OCI-LY1 (cell line): Measurements from ENCODE around the gene VPS26B.

Experiments
- H2AFZ ChIP-seq: fragments of 200-600 bp; sonication (generic), shearing (Covaris generic); 2 replicates; pipeline ENCODE4 v1.6.0; 2014; ENCODE audit warnings: antibody characterized with exemption, mild to moderate bottlenecking, low read length
- H3F3A ChIP-seq: fragments of 200-600 bp; sonication (generic), shearing (Covaris generic); 2 replicates; pipeline ENCODE4 v1.6.0; 2014; ENCODE audit warnings: mild to moderate bottlenecking, antibody characterized with exemption, low read length, moderate library complexity; ENCODE audit not compliant: insufficient read depth
- H3K27ac ChIP-seq: fragments of 200-600 bp; sonication (generic); 2 replicates; pipeline ENCODE4 v1.5.1; 2014; ENCODE audit warnings: low read length, mixed run types, mild to moderate bottlenecking, low read depth; ENCODE audit not compliant: poor library complexity, severe bottlenecking
- H3K27me3 ChIP-seq: fragments of 200-600 bp; sonication (generic); 2 replicates; pipeline ENCODE4 v1.6.0; 2014; ENCODE audit warnings: antibody characterized with exemption, mild to moderate bottlenecking, low read length, moderate library complexity; ENCODE audit not compliant: insufficient read depth
- H3K36me3 ChIP-seq: fragments of 200-600 bp; sonication (generic); 2 replicates; pipeline ENCODE4 v1.6.1; 2014; ENCODE audit warnings: mild to moderate bottlenecking, antibody characterized with exemption, low read length, moderate library complexity, mixed read lengths; ENCODE audit not compliant: insufficient read depth
- H3K4me1 ChIP-seq: fragments of 200-600 bp; sonication (generic); 2 replicates; pipeline ENCODE4 v1.5.1; 2014; ENCODE audit warnings: mild to moderate bottlenecking, low read length, moderate library complexity; ENCODE audit not compliant: insufficient read depth, severe bottlenecking
- H3K4me2 ChIP-seq: fragments of 200-600 bp; sonication (generic), shearing (Covaris generic); 2 replicates; pipeline ENCODE4 v1.6.1; 2014; ENCODE audit warnings: low read length
- H3K4me3 ChIP-seq: fragments of 200-600 bp; sonication (generic); 2 replicates; pipeline ENCODE4 v1.5.1; 2014; ENCODE audit warnings: low read length, low read depth, mild to moderate bottlenecking, mixed read lengths; ENCODE audit not compliant: poor library complexity, severe bottlenecking
- H3K79me2 ChIP-seq: fragments of 200-600 bp; shearing (Covaris generic); 2 replicates; pipeline ENCODE4 v1.6.1; 2016; ENCODE audit warnings: mixed run types, low read length, mixed read lengths; ENCODE audit not compliant: insufficient read depth
- H3K9ac ChIP-seq: fragments of 200-600 bp; sonication (generic), shearing (Covaris generic); 2 replicates; pipeline ENCODE4 v1.6.1; 2014; ENCODE audit warnings: mild to moderate bottlenecking, low read length, mixed read lengths
- H3K9me2 ChIP-seq: fragments of 200-600 bp; sonication (generic), shearing (Covaris generic); 2 replicates; pipeline ENCODE4 v1.6.1; 2014; ENCODE audit warnings: low read depth, mild to moderate bottlenecking, low read length, mixed read lengths
- H3K9me3 ChIP-seq: fragments of 200-600 bp; shearing (Covaris generic); 2 replicates; pipeline ENCODE4 v1.6.1; 2014; ENCODE audit warnings: low read length, mixed read lengths
- H4K20me1 ChIP-seq: fragments of 200-600 bp; sonication (generic), shearing (Covaris generic); 2 replicates; pipeline ENCODE4 v1.6.0; 2016; ENCODE audit warnings: mild to moderate bottlenecking, low read length; ENCODE audit not compliant: insufficient read depth
- EZH2 ChIP-seq: fragments of 200-600 bp; sonication (generic), shearing (Covaris generic); IDR thresholded peaks from 2 replicates; pipeline ENCODE4 v1.8.0; 2017; ENCODE audit warnings: borderline replicate concordance, mixed run types, mild to moderate bottlenecking, antibody characterized with exemption, low read length, moderate library complexity, mixed read lengths
- TF ChIP-seq, protein P1 (sequence below): fragments of 200-600 bp; sonication (generic), shearing (Covaris generic); IDR thresholded peaks from 2 replicates; pipeline ENCODE4 v1.5.1; 2017; ENCODE audit warnings: mild to moderate bottlenecking, antibody characterized with exemption, low read length, moderate library complexity, mixed read lengths

Gene VPS26B

DNA sequence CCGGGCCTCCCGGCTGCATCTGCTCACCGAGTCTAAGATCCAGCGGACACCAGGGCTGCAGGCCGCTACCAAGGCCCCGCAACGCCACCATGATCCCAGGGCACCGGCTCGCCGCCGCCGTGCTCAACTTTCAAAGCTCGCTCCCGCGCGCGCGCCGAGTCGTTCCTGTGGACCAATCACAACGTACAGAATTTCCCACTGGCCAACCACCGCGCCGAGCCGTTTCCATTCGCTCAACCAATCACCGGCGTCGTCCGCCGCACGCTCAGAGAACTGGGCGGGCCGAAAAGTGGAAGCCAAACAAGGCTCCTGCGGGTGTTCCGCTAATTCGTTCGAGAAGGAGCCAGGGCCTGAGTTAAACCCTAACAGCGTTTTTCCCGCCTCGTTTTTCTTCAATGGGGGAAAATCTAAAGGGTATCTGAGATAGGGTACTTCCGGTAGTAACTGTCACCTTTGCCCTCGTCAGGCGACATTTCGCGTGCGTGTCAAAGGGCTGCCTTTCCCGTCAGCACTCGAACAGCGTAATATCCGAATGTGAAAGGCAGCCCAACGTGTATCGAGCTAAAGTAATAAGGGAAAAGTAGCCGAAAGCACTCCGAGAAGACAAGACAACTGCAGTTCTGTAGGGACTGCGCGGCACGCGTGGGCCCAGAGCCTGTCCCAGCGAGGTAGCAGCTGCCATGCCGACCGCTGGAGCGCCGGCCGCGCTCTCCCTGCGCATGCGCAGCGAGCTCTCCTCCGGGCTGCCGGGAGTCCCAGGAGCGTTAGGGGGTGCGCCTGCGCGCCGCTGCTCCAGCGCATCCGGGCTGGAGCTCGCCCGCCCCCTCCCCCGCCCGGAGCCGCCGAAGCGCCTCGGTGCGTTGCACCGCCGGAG is at the start of gene VPS26B, which contains the start of gene NCAPD3:
TSS of gene VPS26B (plus strand) at position 836 of the 874 bp plus-strand sequence. CDS start 452 bp downstream, outside the sequence.
TSS of gene NCAPD3 (minus strand) at position 132 of the 874 bp plus-strand sequence. CDS start at position 91, 41 bp downstream.
- H3K27ac ChIP-seq, result peak within 1 kb of the TSS; percentile 77
- H3K9me3 ChIP-seq, result no peaks in the 10 kb centered on the region
- H3K4me3 ChIP-seq, result peak within 1 kb of the TSS; percentile 90
- peaks cover 11% of the 10 kb centered on the region; the same call in 1 of the 2 replicates for H3K27me3 ChIP-seq
- H2AFZ ChIP-seq, result no peak within 1 kb of the TSS
- TF ChIP-seq, protein P1, sequence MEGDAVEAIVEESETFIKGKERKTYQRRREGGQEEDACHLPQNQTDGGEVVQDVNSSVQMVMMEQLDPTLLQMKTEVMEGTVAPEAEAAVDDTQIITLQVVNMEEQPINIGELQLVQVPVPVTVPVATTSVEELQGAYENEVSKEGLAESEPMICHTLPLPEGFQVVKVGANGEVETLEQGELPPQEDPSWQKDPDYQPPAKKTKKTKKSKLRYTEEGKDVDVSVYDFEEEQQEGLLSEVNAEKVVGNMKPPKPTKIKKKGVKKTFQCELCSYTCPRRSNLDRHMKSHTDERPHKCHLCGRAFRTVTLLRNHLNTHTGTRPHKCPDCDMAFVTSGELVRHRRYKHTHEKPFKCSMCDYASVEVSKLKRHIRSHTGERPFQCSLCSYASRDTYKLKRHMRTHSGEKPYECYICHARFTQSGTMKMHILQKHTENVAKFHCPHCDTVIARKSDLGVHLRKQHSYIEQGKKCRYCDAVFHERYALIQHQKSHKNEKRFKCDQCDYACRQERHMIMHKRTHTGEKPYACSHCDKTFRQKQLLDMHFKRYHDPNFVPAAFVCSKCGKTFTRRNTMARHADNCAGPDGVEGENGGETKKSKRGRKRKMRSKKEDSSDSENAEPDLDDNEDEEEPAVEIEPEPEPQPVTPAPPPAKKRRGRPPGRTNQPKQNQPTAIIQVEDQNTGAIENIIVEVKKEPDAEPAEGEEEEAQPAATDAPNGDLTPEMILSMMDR, result no peak
- TF ChIP-seq EZH2, result no peak
- peak within 1 kb of the TSS; percentile 86 for H3K9ac ChIP-seq
- H3K79me2 ChIP-seq, result peaks cover 30% of the 10 kb centered on the region
- no peaks in the 10 kb centered on the region for H3K9me2 ChIP-seq
- H4K20me1 ChIP-seq, result no peaks in the 10 kb centered on the region
- peak within 1 kb of the TSS; percentile 95 for H3K4me2 ChIP-seq
- H3F3A ChIP-seq, result no peaks in the 10 kb centered on the region
- peaks cover 24% of the 10 kb centered on the region for H3K36me3 ChIP-seq
- peaks cover 32% of the 10 kb centered on the region for H3K4me1 ChIP-seq

DNA sequence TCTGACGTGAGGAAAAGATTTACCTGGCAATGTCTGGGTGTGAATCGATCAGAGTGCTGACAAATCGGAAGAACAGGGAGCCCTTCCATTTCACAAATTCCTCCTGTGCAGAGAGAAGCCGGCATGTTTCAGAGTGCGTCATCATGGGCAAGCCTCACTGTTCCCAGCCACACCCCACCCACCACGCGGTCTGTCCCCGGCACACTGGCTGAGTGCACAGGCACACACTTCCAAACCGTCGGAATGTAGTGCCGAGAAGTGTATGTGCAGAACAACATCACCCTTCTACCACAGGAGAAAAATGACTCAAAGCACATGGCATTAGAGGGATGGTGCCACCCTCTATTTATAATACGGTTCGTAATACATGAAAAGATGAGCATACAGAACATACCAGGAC is 48.2 kb upstream of the VPS26B start:
- Histone ChIP-seq H3K36me3 (peaks cover 95% of the 10 kb centered on the region), H3K27ac (no peak overlapping the region), H4K20me1 (no peaks in the 10 kb centered on the region), H3K27me3 (no peaks in the 10 kb centered on the region), H3K4me1 (no peaks in the 10 kb centered on the region), H3F3A (no peaks in the 10 kb centered on the region), H3K9me3 (no peaks in the 10 kb centered on the region), H3K9ac (no peak overlapping the region), H3K79me2 (no peaks in the 10 kb centered on the region), H3K4me2 (no peak overlapping the region), H2AFZ (no peak overlapping the region), H3K9me2 (no peaks in the 10 kb centered on the region), H3K4me3 (no peak overlapping the region)
- TF ChIP-seq, protein P1, result no peak
- TF ChIP-seq EZH2, result no peak

DNA sequence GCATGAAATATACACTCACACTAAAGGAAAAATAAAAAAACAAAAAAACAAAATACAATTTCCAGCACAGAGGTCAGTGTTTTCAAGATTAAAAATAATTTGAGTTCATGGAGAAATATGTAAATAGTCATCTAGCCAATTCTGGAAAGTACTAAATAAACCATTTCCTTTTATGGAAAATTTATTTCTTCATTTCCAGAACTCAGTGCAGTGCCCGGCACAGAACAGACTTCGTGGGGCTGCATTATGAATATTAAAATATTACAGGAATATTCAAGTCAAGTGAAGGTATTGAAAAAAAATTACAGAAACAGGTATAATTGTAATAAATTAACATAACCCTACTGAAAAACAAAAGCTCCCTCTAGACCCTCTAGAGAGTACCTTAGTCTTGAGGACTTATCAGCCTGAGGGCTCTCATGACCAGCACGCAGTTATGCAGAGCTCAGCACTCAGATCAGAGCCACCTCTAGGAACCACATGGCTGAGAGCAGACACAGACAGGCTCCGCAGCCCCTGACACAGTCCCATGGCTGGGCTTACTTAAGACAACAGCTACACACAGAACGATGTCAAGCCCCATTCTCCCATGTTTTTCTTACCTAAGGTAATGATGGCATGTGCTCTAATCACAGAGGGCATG is 46.3 kb upstream of the VPS26B start:
- H3K27me3 ChIP-seq, result no peaks in the 10 kb centered on the region
- TF ChIP-seq EZH2, result no peak
- TF ChIP-seq, protein P1, result no peak
- H3K79me2 ChIP-seq, result no peaks in the 10 kb centered on the region
- H3K36me3 ChIP-seq, result peaks cover 96% of the 10 kb centered on the region
- no peaks in the 10 kb centered on the region for H4K20me1 ChIP-seq
- H3K4me1 ChIP-seq, result no peaks in the 10 kb centered on the region
- H3F3A ChIP-seq, result no peaks in the 10 kb centered on the region
- H3K9me3 ChIP-seq, result no peaks in the 10 kb centered on the region
- H3K9ac ChIP-seq, result no peak overlapping the region
- no peak overlapping the region for H3K27ac ChIP-seq
- H3K4me3 ChIP-seq, result no peak overlapping the region
- no peaks in the 10 kb centered on the region for H3K9me2 ChIP-seq
- no peak overlapping the region for H2AFZ ChIP-seq
- H3K4me2 ChIP-seq, result no peak overlapping the region
